Measurements from ENCODE around the gene ZNF573.
A peak's percentile ranks its signal among the peaks of the same experiment; 100 is the strongest.
"Not testable (repeated sequence)": the region's sequence is repeated elsewhere in the genome, so short reads cannot be mapped to it uniquely, and the experiment has no call there.

The ZNF573 gene

GRCh38 chr19:37779127-37780005 is at the start of gene ZNF573:
TSS of gene ZNF573 (minus strand) at chr19:37779586. CDS start at chr19:37773729, 5,857 bp downstream.
- peak; percentile 87 for DNase-seq

- peak; percentile 24 for DNase-seq
These were observed 38.0 kb upstream of the ZNF573 start for GRCh38 chr19:37817180-37817981.

- not testable (repeated sequence) for DNase-seq
These were observed 36.2 kb upstream of the ZNF573 start for GRCh38 chr19:37815611-37816010.

- no peak for DNase-seq
These were observed 34.0 kb upstream of the ZNF573 start for GRCh38 chr19:37813340-37813739.

GRCh38 chr19:37809366-37809765 is 30.0 kb upstream of the ZNF573 start:
- DNase-seq, result no peak

- no peak for DNase-seq
These were observed 24.0 kb upstream of the ZNF573 start for GRCh38 chr19:37803249-37803840.

GRCh38 chr19:37790244-37790925 is 11.0 kb upstream of the ZNF573 start:
- no peak for DNase-seq

GRCh38 chr19:37778613-37779126 is 716 bp downstream of the ZNF573 start:
- DNase-seq, result peak; percentile 2

- DNase-seq, result no peak
These were observed 8.4 kb downstream of the ZNF573 start for GRCh38 chr19:37770985-37771384.

GRCh38 chr19:37763488-37763887 is 15.9 kb downstream of the ZNF573 start:
- DNase-seq, result no peak

- DNase-seq, result not testable (repeated sequence)
These were observed 21.7 kb downstream of the ZNF573 start for GRCh38 chr19:37757683-37758082.

- DNase-seq, result no peak
These were observed 41.0 kb downstream of the ZNF573 start for GRCh38 chr19:37738371-37738770.

GRCh38 chr19:37725181-37725580 is 54.2 kb downstream of the ZNF573 start:
- no peak for DNase-seq

- no peak for DNase-seq
These were observed 59.5 kb downstream of the ZNF573 start for GRCh38 chr19:37719927-37720265.

- DNase-seq, result peak; percentile 89
These were observed 60.1 kb downstream of the ZNF573 start, which contains the start of gene ZNF607 for GRCh38 chr19:37719111-37719926. TSS of gene ZNF607 (minus strand) at chr19:37719761. CDS start at chr19:37711618, 8,143 bp downstream.

- DNase-seq, result no peak
These were observed 61.1 kb downstream of the ZNF573 start for GRCh38 chr19:37718304-37718703.

- no peak for DNase-seq
These were observed 63.2 kb downstream of the ZNF573 start for GRCh38 chr19:37716140-37716539.

- no peak for DNase-seq
These were observed 73.3 kb downstream of the ZNF573 start for GRCh38 chr19:37706052-37706605.

GRCh38 chr19:37699057-37699456 is 80.3 kb downstream of the ZNF573 start:
- DNase-seq, result peak; percentile 14

GRCh38 chr19:37698216-37698615 is 81.2 kb downstream of the ZNF573 start:
- peak; percentile 20 for DNase-seq
